Spinal cord (tissue), 10 donors: ENCODE results near the gene GMDS. TPM values are rescaled to one million over a fixed set of nuclear protein-coding genes. Genes with fewer than 3 reads are reported as not detected.

Experiments
- DNase-seq, 6 donors: peaks; one replicate each; pipeline versions ENCODE4 v3.0.0 to v3.0.0-alpha.2; 2013 to 2015; ENCODE audit warnings: low spot score in 6 of 6, low read depth in 4 of 6
- H3K27ac ChIP-seq: one replicate; pipeline ENCODE4 v1.5.1; 2013; ENCODE audit warnings: low read depth, low read length, control low read depth
- H3K27me3 ChIP-seq: one replicate; pipeline ENCODE4 v1.6.1; 2013; ENCODE audit warnings: low read length; ENCODE audit not compliant: control insufficient read depth, insufficient read depth
- H3K36me3 ChIP-seq: one replicate; pipeline ENCODE4 v1.6.1; 2013; ENCODE audit warnings: low read length; ENCODE audit not compliant: control insufficient read depth, insufficient read depth
- H3K4me1 ChIP-seq: one replicate; pipeline ENCODE4 v1.6.1; 2013; ENCODE audit warnings: low read length; ENCODE audit not compliant: control insufficient read depth, insufficient read depth
- H3K4me3 ChIP-seq: one replicate; pipeline ENCODE4 v1.5.1; 2013; ENCODE audit warnings: low read depth, low read length, control low read depth
- H3K9me3 ChIP-seq: one replicate; pipeline ENCODE4 v1.6.1; 2013; ENCODE audit warnings: low read length; ENCODE audit not compliant: control insufficient read depth, insufficient read depth
- WGBS: methylation state at CpG from one replicate; pipeline ENCODE4 v1.1.5; 2013; ENCODE audit warnings: missing lambda C conversion rate; ENCODE audit not compliant: insufficient coverage; 5-methylcytosine and 5-hydroxymethylcytosine counted together
- polyA plus RNA-seq, 2 donors: library from polyadenylated mRNA; unstranded; fragments of 120-200 nt; gene quantifications; one replicate each; pipeline ENCODE4 v1.2.1, GENCODE V29; 2013; ENCODE audit not compliant: insufficient read length in 2 of 2
- total RNA-seq, 2 donors: library from RNA; depleted of rRNA in 1 of 2; stranded (reverse); fragments of 120-200 nt in 1 of 2; fragments of >200 nt in 1 of 2; gene quantifications; one replicate each; pipeline versions ENCODE4 v1.2.3 to v1.2.4, GENCODE V29; 2013 to 2014
- donor health status: healthy.

GMDS gene
- total and polyA plus RNA-seq, 4 donors, result 35.3 to 87.4 (median 49.6) TPM

DNA sequence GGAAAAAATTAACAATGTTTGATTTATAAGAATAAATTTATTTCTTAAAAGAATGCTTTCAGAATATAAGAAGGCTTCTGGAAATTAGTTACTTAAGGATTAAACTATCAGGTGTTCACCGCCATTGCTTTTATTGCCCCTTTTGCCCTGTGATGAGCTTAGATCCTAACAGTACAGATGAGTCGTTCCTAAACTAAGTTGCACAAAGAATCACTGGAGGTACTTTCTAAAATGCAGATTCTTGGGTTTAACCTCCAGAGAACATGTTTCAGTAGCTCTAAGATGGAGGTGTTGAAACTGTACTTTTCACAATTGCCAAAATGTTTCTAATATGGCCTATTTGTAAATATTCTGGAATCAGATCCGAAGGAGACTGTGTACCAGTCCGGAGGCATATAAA lies 211.9 kb downstream of the GMDS start:
- Histone ChIP-seq H3K9me3 (no peaks in the 10 kb centered on the region), H3K36me3 (no peaks in the 10 kb centered on the region), H3K4me3 (no peak overlapping the region), H3K4me1 (no peaks in the 10 kb centered on the region), H3K27ac (no peak overlapping the region), H3K27me3 (peaks cover 15% of the 10 kb centered on the region)
- 100% methylated on average over 1 of the region's 4 CpGs for WGBS
- DNase-seq, result no peak

DNA sequence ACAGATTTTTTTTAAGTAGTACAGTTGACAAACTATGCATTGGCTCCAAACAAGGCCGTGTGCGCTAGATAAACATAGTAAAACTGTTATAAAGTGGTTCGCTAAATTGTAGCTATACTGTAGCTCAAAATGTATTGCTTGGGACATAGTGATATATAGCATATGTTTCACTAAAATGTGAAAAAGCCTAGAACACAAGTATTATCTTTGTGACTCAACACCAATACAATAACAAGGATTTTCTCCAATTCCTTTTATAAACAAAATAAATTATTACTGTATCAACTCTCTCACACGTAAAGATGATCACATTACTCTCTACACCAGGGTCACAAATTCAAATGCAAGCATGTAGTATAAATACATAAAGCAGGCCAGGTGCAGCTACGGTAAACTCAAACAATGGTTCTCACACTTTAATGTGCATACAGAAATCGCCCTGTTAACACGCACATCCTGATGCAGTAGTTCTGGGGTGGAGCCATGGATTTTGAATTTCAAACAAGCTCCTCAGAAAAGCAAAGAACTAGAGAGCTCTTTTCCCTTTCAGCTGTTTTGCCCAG lies 214.6 kb downstream of the GMDS start:
- no peak overlapping the region for H3K4me3 ChIP-seq
- no peaks in the 10 kb centered on the region for H3K36me3 ChIP-seq
- H3K27me3 ChIP-seq, result peaks cover 22% of the 10 kb centered on the region
- no peaks in the 10 kb centered on the region for H3K9me3 ChIP-seq
- 85% methylated on average over 5 of the region's 7 CpGs for WGBS
- H3K27ac ChIP-seq, result peak overlapping the region; percentile 40
- no peak for DNase-seq
- H3K4me1 ChIP-seq, result no peaks in the 10 kb centered on the region

DNA sequence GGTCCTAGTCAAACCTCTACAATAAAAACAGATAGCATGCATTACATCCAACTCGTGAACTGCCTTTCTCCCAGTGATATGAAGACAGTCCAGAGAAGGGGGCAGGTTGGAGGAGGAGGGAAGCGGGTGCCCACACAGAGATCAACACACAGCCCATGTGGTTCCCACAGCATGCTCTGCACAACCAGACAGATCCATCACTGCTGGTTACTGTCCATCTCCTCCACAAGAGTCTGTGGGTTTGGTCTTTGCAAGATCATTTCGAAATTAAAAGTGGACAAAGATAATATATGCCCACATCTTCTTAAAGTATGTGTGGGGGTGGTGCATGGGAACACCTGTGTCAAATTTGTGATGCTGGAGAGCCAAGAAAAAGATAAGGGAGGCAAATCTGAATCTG lies 215.5 kb downstream of the GMDS start:
- Histone ChIP-seq H3K4me3 (no peak overlapping the region), H3K9me3 (no peaks in the 10 kb centered on the region), H3K4me1 (no peaks in the 10 kb centered on the region), H3K36me3 (no peaks in the 10 kb centered on the region), H3K27ac (no peak overlapping the region), H3K27me3 (peaks cover 23% of the 10 kb centered on the region)
- WGBS, result 88% methylated on average over 1 of the region's 3 CpGs
- no peak for DNase-seq

DNA sequence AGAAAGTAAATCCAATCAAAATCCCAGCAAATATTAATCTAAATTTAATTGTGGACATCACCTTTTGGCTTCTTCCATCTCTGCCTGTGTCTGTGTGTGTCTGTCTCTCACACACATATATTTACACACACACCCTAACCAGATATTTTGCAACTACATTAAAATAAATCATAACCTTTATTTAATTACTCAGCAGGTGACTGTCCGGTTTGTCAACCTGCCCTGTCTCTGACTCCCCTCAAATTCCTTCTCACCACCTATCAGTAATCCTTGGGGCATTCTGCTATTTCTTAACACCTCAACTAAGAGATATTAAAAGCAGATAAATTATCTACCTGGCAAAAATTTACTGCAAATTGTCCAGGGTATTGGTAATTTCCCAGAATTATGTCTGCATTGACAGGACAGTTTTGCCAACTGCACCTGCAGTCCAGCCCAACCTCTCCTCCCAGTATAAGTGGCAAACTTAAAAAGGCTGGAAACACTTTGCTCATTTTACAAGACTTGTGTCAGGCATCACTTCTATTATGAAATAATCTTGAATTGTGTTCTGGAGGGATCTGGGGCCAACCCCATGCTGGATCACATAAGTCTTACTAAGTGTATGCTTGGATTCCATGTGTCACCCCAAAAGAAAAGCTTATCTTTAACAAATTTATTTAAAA lies 216.1 kb downstream of the GMDS start:
- no peak overlapping the region for H3K27ac ChIP-seq
- 89% methylated on average over 1 of the region's 1 CpG for WGBS

DNA sequence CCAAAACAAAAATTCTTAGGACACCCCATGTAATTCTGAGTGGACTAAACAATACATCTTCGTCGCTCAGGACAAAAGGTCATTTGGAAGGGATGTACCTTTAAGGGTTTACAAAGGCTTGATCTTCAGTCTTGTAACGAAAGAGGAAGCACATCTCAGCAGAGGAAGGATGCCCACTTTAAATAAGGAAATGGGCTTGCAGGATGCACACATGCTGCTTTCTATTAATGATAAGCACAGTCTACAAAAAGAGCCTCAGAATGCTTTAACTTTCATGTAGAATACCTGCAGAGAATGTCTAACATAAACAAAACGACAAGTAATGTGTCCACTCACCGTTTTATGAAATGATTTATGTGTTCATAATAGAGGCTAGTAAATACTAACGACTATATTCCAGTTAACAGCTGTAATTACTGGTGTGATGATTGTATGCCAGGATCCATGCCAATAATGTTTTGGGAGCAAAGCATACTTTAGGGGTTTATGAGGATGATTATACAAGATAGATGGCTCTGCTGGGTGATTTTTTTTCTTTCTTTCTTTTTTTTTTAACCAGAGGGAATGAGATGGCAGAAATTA lies 216.9 kb downstream of the GMDS start:
- no CpG with 5 or more reads among the region's 6 CpGs for WGBS
- peaks cover 27% of the 10 kb centered on the region for H3K27me3 ChIP-seq

More for the DNA sequence above, 216.1 kb downstream of the GMDS start:
- Histone ChIP-seq H3K9me3 (no peaks in the 10 kb centered on the region), H3K36me3 (no peaks in the 10 kb centered on the region), H3K4me1 (no peaks in the 10 kb centered on the region), H3K4me3 (no peak overlapping the region), H3K27me3 (peaks cover 23% of the 10 kb centered on the region)
- no peak for DNase-seq

DNA sequence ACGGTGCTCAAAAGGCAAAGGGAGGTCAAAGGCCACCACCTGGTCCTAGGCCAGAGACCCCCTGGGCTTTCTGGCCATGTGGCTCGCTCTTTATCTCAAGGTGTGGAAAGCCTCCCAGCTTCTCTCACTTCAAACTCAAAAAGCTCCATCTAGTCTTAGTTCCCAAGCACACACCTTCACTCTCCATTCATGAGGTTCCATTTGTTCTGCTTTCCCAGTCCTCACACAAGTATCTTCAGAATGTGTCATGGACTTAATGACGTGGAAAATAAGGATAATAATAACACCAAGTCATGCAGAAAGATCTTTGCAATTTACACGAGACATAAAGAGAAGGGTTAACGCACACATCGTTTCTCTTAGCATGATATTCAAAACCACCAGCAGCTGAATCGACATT lies 219.3 kb downstream of the GMDS start:
- Histone ChIP-seq H3K36me3 (no peaks in the 10 kb centered on the region), H3K27ac (peak overlapping the region; percentile 43)
- 75% methylated on average over 1 of the region's 7 CpGs for WGBS

More for the DNA sequence above, 216.9 kb downstream of the GMDS start:
- H3K4me1 ChIP-seq, result no peaks in the 10 kb centered on the region
- H3K9me3 ChIP-seq, result no peaks in the 10 kb centered on the region
- H3K36me3 ChIP-seq, result no peaks in the 10 kb centered on the region
- DNase-seq, result peak in 2 of 6 donors; percentile 32 to 69
- H3K4me3 ChIP-seq, result no peak overlapping the region
- H3K27ac ChIP-seq, result no peak overlapping the region

DNA sequence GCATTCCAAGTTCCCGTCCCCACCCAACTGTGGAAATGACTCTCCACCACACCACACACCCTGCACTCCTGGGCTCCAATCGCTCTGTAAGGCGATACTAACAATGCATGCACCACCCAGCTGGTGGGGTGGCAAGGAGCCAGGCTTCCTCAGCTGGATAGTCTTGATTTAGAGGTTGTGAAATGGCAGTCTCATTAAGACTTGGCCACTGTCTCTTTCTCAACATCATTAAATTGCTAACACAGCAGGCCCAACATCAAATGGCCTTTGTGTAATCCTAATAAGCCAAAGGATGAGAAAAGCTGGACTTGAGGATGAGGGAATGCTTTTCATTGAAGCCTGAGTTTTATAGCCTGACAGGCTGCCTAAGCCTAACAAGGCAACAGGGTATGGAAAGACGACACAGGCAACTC lies 223.7 kb downstream of the GMDS start:
- H3K4me1 ChIP-seq, result peaks cover 3% of the 10 kb centered on the region
- H3K4me3 ChIP-seq, result no peak overlapping the region
- peak; percentile 42 to 92 (median 50) for DNase-seq
- WGBS, result 20% methylated on average over 2 of the region's 4 CpGs
- H3K27ac ChIP-seq, result peak overlapping the region; percentile 75
- peaks cover 23% of the 10 kb centered on the region for H3K27me3 ChIP-seq
- H3K9me3 ChIP-seq, result peaks cover 2% of the 10 kb centered on the region
- no peaks in the 10 kb centered on the region for H3K36me3 ChIP-seq

More for the DNA sequence above, 219.3 kb downstream of the GMDS start:
- H3K4me1 ChIP-seq, result peaks cover 3% of the 10 kb centered on the region
- H3K4me3 ChIP-seq, result no peak overlapping the region
- no peak for DNase-seq
- H3K27me3 ChIP-seq, result peaks cover 31% of the 10 kb centered on the region
- no peaks in the 10 kb centered on the region for H3K9me3 ChIP-seq

DNA sequence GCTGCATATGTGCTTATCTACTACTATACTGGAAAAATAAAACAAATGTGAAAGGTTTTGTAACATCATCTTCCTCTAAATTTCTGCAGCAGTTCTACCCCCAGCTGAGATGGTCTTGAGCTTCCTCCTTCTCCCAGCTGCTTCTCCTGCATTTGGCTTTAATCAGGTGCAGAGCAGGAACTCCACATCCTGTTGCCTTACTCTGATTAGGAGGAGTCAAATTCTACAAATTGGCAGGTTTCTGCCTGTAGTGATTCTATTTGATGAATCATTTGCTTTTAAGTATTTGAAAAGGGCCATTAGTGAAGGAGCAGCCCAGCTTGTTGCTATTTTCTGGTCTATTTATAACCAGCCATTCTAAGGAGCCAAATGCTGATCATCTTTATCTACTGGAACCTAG lies 224.5 kb downstream of the GMDS start:
- Histone ChIP-seq H3K27ac (peak overlapping the region; percentile 75), H3K4me1 (peaks cover 3% of the 10 kb centered on the region), H3K27me3 (peaks cover 17% of the 10 kb centered on the region), H3K9me3 (peaks cover 2% of the 10 kb centered on the region), H3K4me3 (no peak overlapping the region), H3K36me3 (no peaks in the 10 kb centered on the region)
- DNase-seq, result peak in 1 of 6 donors; percentile 36

DNA sequence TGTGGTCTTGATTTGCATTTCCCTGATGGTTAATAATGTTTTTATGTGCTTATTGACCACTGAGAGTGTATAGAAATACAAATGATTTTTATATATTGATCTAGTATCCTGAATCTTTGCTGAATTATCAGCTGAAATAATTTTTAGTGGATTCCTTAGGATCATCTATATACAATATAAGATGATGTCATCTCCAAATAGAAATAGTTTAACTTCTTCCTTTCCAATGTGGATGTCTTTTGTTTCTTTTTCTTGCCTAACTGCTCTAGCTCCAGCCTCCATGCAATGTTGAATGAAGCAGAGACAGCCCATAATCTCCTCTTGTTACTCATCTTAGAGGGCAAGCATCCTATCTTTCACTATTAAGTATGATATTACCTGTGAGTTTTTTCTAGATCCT lies 226.4 kb downstream of the GMDS start:
- peaks cover 3% of the 10 kb centered on the region for H3K4me1 ChIP-seq
- no peak for DNase-seq
- H3K27me3 ChIP-seq, result peaks cover 15% of the 10 kb centered on the region
- H3K4me3 ChIP-seq, result no peak overlapping the region
- no peak overlapping the region for H3K27ac ChIP-seq
- H3K36me3 ChIP-seq, result no peaks in the 10 kb centered on the region
- H3K9me3 ChIP-seq, result peaks cover 3% of the 10 kb centered on the region

DNA sequence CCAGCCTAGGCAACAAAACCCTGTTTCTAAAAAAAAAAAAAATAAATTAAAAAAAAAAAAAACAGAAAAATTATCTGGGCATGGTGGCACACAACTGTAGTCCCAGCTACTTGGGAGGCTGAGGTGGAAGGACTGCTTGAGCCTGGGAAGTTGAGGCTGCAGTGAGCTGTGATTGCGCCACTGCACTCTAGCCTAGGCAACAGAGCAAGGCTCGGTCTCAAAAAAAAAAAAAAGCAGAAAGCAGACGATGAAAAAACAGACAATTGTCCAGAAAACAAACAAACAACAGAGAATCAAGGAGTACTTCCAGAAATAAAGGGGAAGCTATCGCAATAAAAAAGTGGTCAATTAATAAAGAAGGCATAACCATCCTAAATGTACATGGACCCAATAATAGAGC lies 229.4 kb downstream of the GMDS start:
- Histone ChIP-seq H3K27me3 (peaks cover 9% of the 10 kb centered on the region), H3K9me3 (peaks cover 3% of the 10 kb centered on the region), H3K27ac (no peak overlapping the region), H3K4me3 (no peak overlapping the region), H3K4me1 (no peaks in the 10 kb centered on the region), H3K36me3 (no peaks in the 10 kb centered on the region)
- DNase-seq, result no peak
- WGBS, result 100% methylated on average over 1 of the region's 4 CpGs
